NCI-H1930 (cell line): Measurements from ENCODE around the gene TUBGCP2.
"Not testable (repeated sequence)": the region's sequence is repeated elsewhere in the genome, so short reads cannot be mapped to it uniquely, and the experiment has no call there.

Experiments
- DNase-seq, 2 experiments: peaks; one replicate each; lab custom pipeline; 2025; lab: John Stamatoyannopoulos, UW

The TUBGCP2 gene

DNA sequence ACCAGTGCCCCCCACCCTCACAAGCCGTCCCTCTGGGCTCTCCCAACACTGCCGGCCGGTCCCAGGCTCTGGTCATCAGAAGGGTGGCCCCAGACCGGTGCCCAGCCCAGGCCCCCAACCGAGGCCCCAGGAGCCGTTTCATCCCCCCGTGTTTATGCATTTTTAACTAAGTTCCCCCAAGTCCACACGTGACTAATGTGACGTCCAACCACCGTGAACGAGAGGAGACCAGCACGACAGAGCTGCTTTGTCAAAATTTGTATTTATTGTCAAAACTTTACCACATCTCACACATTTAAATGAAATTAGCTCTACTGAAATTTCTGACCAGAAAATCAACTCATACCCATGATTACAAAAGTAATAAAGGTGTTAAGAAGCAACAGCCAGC lies 62.4 kb downstream of the TUBGCP2 start:
- DNase-seq = no peak

DNA sequence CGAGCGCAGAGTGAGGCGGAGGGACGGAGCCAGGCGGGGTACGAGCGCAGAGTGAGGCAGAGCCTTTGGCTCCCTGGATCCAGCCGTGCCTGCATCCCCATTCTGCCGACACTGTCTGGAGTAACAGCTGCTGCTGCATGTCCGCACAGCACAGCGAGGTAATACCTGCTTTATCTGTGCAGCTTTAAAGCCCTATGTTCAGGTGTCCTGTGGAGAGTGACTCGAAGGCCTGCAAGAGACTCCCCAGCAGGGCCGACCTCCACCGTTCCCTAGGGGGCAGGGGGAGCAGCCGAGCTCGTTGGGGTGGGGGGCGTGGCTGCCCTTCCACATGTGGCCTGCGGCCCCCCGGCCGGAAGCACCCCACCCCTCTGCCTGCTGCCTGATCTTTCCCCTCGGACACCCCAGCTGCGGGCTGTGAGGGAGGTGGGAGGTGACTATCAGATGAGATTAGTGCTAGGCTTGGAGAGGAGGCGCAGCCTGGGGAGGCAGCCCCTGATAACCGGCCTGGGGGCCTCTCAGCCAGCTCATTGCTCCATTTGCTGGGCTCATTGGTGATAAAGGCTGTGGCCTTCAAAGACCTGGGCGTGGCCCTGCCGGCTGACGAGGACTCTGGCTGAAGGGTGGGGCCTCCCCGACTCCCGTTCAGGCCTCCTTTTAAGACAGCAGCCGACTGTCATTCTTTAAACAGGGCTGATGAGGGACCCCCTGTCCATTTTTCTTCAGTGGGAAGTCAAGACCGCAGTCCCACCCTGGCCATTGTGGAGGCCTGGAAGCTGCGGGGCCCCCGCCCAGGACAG lies 63.0 kb downstream of the TUBGCP2 start:
- DNase-seq = no peak

DNA sequence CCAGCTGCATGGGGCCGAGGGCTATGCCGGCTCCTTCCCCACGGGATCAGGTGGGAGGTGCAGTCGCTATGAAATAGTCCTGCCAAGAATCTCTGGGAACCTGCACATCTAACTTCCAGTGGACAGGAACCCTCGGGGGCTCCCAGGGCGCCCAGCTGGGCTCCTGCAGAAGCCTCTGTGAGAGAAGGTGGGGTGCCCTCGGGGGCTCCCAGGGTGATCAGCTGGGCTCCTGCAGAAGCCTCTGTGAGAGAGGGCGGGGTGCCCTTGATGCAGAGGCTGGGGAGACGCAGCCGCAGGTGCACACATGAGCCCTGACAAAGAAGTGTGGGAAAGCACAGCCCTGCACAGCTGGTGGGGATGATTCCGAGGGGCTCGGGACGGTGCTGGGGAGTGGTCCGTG lies 65.1 kb downstream of the TUBGCP2 start:
- DNase-seq = no peak

DNA sequence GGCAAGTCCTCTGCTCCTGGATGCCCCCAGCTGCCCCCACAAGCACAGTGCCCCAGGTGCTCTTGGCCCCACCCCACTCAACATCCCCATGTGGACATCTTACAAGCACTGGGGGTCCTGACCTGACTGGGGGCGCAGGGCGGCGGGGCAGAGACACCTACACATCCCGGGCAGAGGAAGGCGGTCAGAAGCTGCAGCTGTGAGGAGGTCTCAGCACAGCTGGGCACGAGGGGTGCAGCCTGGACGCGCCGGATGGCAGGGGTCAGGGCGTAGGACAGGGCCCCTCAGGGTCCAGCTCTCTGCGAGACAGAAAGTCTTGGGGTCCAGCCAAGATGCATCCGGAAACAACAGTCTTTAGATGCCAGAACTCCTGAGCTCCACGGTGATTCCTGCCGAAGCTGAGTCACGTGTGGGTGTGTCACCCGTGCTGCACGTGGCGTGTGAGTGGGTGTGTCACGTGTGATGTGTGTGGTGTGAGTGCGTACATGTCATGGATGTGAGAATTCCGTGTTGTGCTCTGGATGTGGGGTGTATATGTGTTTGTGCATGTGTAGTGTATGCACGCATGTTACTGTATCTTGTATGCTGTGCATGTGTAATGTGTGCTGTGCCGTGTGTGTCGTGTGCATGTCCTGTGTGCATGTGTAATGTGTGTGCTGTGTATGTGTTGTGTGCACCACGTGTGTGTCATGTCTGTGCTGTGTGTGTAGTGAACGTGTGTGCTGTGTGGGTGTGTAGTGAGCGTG lies 65.9 kb downstream of the TUBGCP2 start:
- no peak for DNase-seq

DNA sequence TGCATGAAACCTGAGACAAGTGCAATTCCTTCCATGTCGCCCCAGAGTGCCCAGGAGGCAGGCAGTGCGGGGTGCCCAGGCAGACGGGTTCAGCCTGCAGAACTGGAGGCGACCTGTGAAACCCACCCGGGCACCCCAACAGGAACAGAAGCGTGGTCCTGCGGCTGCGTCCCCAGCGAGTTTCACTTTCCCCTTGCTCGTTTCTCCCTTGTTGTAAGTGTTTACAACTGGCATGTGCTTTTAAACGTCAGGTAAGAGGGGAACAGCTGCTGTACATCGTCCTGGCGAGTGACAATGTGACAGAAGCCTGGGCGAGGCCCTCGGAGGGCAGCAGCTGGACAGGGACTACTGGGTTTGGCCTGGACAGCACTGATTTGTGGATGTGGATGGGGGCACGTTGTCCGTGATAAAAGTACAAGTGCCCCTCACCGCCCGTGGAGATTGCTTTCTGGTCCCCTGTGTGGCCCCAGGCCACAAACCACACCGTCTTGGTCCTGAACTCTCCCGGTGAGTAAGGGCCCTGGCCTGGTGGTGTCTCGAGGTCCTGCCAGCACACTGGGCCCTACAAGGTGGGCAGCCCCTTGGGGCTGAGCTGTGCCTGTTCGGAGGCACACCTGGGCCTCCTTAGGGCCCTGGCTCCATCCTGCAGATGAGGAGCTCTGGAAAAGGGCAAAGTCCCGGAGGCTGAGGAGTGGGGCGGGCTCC lies 67.0 kb downstream of the TUBGCP2 start:
- no peak for DNase-seq

DNA sequence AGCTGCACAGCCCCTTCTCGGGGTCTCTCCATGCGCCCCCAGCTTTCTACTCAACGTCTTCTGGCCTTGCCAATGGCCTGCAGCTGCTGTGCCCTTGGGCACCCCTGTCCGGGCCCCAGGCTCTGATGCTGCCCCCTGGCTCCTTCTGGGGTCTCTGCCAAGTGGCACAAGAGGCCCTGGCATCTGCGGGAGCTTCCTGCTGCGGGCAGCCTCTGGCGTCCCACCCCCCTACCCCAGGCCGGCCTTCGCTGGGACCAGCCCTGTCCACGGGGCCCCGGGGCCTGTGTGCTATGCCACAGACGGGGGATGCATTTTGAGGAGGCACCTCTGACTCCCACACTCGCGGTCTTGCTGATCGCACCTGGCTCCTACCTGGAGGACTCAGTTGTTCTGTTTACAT lies 68.7 kb downstream of the TUBGCP2 start:
- DNase-seq = no peak

DNA sequence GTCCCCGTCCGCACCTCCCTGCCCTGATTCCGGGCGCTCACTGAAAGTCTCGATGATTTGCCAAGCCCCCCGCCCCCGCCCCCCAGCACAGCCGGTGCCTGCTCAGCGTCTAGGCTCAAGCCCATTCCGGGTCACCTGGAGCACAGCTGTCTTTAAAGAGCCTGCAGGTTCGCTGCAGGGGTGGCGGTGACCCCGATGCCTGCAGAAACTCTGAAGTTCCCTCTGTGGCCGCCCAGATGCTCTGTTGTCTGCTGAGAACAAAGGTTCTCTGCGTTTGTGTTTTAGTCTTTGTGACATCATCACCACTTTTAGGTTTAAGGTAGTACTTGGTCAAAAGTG lies 70.2 kb downstream of the TUBGCP2 start:
- DNase-seq = no peak

DNA sequence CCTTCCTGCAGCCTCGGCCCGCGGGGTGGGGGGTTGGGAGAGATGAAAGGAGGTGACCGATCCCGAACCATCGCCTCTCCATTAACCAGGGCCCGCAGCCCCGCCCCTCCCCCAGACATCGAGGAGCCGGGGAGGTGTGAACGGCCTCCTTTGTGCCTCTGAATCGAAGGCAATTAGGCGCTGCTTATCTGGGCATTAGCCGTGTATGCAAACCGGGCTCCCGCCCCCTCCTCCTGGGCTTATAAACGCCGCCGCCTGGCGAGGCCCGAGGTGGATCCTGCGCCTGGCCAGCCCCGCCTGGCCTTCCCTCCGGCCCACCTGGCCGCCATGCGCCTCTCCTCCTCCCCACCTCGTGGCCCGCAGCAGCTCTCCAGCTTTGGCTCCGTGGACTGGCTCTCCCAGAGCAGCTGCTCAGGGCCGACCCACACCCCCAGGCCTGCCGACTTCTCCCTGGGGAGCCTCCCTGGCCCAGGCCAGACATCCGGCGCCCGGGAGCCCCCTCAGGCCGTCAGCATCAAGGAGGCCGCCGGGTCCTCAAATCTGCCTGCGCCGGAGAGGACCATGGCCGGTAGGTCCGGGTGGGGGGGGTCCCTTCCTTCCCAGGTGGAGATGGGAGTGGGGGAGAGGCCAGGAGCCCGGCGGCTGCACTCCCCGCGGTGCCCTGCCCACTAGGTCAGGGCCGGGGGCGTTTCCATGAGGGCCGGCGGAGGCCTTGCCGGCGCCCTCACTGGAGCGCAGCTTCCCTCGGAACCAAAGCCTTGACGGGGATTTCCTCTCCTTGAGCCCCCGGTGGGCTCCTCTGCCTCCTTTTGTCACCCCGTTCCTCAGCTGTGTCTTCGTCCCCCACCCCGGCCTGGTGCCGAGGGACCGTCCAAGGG lies 70.8 kb downstream of the TUBGCP2 start, which contains the start of gene VENTX:
Gene VENTX (plus strand): TSS at position 268 of the 878 bp plus-strand sequence. CDS start 60 bp downstream, at position 328.
- DNase-seq = no peak

DNA sequence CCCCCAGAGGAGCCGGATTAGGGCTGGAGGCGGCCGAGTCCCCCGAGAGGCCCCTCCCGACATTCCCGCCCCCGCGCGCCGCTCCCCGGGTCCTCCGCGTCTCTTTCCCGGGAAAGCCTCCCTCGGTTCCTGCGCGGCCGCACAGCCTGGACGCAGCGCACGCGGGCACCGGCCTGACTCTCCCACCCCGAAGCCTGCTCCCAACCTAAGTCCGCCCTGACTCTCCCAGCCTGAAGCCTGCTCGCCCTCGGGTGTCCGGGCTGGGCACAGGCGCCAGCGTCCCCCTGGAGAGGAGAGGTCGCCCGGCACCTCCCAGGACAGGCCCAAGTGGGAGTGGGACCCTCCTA lies 71.5 kb downstream of the TUBGCP2 start:
- DNase-seq = no peak

DNA sequence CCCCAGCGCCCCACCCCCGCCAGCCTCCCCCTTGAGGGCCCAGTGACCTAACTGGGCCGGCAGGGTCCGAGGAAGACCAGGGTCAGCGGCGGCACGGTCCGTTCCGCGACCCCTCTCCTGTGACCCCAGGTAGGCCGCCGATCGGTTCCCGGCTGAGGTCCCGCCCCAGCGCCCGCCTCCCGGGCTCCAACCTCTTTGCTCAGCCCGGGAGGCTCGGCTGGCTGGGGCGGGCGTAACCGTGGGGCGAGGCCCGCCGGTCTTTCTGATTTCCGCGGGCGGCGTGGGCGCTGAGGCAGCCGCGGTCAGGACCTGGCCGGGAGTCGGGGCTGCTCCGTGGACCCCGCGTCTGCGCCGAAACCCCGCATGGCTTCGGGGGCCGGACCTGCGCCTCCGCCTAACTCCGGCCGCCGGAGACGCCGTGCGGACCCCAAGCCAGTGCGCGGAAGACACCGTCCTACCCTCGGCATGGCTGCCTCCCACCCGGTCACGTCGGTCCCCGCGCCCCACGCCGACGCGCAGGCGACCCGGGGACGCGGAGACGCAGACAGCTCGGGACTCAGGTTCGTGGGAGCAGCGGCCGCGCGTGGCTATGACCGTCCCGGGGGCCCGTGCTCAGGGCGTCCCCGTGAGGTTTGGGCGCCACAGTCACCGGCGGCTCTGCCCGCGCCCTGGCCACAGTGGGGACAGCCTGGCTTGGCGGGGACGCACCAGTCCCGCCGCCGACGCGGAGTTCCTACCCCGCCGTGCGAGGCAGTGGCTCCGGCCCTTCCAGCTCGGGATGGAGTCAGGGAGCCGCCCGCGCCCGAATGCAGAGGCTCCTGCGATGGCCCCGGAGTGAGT lies 72.1 kb downstream of the TUBGCP2 start:
- no peak for DNase-seq

DNA sequence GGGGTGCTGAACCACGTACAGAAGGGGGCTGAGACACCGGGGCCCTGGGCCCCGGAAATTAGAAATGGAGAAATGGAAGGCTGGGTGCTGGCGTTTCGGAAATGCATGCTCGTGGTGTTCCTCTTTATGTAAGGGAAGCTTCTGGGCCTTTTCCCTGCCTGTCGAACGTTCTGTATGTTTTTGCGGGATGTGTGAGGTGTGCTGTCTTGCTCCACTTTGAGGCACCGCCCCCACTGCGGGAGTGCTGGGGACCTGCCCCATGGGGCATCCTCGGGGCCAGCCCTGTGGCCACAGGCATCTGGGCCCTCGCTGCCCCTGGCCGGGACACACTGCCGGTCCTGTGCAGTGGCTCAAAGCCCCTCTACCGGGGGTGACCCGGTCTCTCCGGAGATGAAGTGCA lies 72.7 kb downstream of the TUBGCP2 start:
- DNase-seq = no peak

DNA sequence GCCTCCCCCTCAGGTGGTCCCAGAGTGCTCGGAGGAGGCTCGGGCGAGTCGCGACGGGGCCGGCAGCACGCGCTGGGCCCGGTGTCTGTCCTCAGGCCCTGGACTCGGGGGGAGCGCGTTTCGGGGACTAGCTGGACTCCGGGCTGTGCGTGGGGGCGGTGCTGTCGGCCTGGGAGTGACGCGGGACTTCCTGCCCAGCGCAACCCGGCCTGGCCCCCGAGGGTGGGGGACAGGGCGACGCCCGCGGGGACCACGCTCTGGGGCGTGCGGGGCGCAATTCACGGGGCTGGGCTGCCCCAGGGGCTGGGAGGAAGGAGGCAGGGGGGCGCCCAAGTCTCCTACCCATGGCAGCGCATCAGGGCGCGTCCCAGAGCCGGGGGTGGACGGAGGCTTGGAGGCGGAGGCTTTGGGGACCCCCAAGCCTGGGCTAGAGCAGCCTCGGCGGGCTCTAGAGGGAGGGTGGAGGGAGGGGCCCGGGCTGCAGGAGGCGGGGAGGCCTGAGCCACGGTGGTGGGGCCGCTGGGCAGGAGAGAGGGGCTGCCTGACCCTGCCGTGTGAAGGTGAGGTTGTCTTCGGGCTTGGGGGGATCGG lies 73.3 kb downstream of the TUBGCP2 start:
- no peak for DNase-seq

DNA sequence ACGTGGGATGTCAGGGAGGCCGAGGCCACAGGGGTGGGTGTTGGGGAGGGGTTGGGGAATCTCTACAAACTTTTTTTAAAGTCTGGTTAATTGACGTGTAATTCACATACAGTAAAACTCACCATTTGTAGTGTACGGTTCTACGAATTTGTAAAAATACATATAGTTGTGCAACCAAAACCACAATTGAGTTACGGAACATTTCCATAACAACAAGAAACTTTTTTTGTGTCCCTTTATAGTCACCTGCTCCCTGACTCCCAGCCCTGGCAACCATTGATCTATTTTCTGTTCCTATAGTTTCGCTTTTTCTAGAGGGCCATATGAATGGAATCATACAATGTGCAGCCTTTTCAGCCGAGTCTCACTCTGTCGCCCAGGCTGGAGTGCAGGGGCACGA lies 73.9 kb downstream of the TUBGCP2 start:
- not testable (repeated sequence) for DNase-seq

DNA sequence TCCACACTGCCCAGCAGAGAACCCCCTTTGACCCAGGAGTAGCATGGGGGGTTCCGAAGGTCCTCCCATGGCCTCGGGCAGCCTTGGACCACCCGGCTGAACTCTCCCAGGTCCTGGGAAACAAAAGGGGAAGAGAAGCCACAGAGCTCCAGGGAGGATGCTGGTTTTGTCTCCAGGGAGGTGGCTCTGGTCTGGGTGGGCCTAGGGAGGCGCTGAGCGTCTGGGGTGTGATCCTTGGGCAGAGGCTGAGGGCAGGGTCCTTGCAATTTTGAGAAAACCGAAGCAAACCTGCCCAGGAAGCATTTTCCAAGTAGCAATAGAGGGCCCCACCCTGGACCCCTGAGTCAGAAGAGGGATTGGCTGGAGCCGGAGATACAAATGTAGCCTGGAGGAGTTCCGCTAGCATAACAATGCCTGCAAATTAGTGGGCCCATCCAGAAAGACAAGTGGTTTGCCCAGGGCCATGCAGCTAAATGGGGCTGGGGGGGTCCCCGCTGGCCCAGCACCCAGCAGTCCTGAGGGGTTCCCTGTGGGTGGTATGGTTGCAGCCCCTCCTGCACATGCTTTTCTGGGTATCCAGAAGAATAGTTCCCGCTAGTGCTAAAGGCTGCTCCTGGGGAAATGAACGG lies 76.6 kb downstream of the TUBGCP2 start:
- no peak for DNase-seq

DNA sequence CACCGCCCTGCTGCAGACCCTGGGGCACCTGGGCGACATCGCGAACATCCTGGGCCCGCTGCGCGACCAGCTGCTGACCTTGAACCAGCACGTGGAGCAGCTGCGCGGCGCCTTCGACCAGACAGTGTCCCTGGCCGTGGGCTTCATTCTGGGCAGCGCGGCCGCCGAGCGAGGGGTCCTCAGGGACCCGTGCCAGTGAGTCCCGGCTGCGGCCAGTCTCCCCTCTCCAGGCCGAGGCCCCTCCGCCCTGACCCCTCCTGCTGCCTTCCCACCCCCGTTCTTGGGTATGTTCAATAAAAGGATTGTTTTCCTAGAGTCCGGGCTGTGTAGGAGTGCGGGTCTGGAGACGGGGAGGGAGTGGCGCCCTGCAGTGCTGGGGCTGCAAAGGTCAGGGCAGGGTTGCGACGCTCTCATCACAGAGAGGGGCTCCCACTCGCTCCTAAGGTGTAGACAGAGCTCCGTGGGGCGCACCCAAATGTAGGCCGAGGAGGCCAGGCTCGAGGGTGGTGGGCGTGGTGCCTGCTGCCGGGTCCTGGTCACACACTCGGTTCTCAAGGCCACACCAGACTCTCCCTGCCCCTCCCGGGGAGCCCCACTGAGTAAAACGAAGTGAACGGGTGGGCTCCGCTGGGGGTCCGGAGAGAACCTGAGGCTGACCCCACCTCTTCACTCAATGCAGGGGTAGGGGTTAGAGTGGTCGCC lies 77.3 kb downstream of the TUBGCP2 start:
- no peak for DNase-seq

DNA sequence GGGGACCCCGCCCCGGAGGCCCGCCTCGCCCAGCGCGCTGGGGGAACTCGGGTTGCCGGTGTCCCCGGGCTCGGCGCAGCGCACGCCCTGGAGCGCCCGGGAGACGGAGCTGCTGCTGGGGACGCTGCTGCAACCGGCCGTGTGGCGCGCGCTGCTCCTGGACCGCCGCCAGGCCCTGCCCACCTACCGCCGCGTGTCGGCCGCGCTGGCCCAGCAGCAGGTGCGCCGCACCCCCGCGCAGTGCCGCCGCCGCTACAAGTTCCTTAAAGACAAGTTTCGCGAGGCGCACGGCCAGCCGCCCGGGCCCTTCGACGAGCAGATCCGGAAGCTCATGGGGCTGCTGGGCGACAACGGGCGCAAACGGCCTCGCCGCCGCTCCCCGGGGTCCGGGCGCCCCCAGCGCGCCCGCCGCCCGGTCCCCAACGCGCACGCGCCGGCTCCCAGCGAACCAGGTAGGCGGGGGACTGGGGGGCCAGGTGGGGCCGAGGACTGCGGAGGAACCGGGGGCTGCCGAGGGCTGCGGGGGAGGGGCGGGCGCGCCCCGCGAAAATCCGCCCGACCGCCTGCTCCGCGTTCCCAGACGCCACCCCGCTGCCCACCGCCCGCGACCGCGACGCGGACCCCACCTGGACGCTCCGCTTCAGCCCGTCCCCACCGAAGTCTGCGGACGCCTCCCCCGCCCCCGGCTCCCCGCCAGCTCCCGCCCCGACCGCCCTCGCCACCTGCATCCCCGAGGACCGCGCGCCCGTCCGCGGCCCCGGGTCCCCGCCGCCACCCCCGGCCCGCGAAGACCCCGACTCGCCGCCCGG lies 78.1 kb downstream of the TUBGCP2 start:
- no peak for DNase-seq

DNA sequence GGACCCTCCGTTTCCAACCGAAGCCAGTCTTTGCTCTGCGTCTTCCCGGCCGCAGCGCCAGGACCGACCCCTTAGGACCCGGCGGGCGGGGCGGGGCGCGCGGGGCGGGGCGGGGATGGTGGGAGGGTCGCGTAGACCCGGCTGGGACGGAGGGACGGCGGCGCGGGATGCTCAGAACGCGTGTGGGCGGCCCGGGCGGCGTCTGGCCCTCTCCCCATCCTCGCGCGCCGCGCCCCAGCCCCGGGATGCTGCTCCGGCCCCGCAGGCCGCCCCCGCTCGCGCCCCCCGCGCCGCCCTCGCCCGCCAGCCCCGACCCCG lies 78.7 kb downstream of the TUBGCP2 start, which contains the start of gene UTF1:
Gene UTF1 (plus strand): TSS at position 174 of the 318 bp plus-strand sequence. CDS start 72 bp downstream, at position 246.
- DNase-seq = no peak

DNA sequence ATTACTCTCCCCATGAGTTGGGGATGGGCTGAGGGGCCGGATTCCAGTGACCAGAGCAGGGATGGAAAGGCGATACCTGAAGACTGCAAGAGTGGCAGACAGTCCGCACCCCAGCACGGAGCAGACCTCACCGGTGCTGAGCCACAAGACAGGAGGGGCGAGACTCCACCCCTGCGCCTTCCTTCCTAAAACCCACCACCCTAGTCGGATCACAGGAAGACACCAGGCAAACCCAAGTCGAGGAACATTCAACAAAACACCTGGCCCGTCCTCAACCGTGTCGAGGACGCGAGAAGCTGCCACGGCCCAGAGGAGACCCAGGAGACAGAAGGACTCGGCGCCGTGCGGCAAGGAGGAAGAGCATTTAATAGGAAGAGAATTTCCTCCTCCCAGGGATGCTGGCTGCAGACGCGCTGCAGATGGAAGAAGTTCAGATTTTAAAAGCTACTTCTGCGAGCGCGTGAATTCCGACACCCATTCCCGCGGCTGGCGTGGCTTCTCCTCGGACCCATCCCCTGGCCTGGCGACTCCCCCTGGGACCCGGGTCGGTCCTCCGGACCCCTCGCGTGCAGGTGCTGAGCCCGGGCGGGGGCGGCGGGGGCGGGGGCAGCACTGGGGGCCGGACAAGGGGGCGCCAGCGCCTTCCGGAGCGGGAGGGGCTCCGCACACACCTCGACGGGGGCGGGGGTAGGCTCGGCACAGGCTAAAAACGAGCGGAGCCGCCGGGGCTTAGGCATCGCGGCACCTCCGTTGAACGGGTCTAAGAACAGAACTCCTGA lies 79.2 kb downstream of the TUBGCP2 start:
- no peak for DNase-seq
